WTC11 (cell line): Measurements from ENCODE around the gene ARHGEF37. TPM values are rescaled to one million over a fixed set of nuclear protein-coding genes. Genes with fewer than 3 reads are reported as not detected.

Experiments
- ATAC-seq: fragments of 200-7000 bp; cut with Tn5 transposase; 2 replicates; pipeline ENCODE4 v1.10.0; 2021; ENCODE audit warnings: mild to moderate bottlenecking, moderate library complexity
- CTCF ChIA-PET: fragments of 300-600 bp; sonication (Branson Sonifier 250); formaldehyde crosslinking; loops from one replicate; lab custom pipeline; 2021; ENCODE audit warnings: antibody characterized with exemption; lab: Charles Lee
- POLR2A ChIA-PET: fragments of 350-600 bp; sonication (Branson Sonifier 250); formaldehyde crosslinking; loops from one replicate; lab custom pipeline; 2021; ENCODE audit warnings: antibody characterized with exemption; lab: Charles Lee
- DNase-seq: peaks from one replicate; pipeline ENCODE4 v3.0.0; 2021; ENCODE audit warnings: low spot score
- H3K27ac Mint-ChIP-seq: 2 replicates; pipeline ENCODE4 v1.8.0; 2021; ENCODE audit warnings: mixed read lengths
- H3K27me3 Mint-ChIP-seq: 2 replicates; pipeline ENCODE4 v1.8.0; 2021; ENCODE audit warnings: low read depth, mild to moderate bottlenecking, moderate library complexity, mixed read lengths
- H3K36me3 Mint-ChIP-seq: 2 replicates; pipeline ENCODE4 v1.8.0; 2021; ENCODE audit warnings: mixed read lengths
- H3K4me1 Mint-ChIP-seq: 2 replicates; pipeline ENCODE4 v1.8.0; 2022; ENCODE audit warnings: mixed read lengths
- H3K4me3 Mint-ChIP-seq: 2 replicates; pipeline ENCODE4 v1.8.0; 2021; ENCODE audit warnings: mild to moderate bottlenecking, moderate library complexity, mixed read lengths
- H3K9me3 Mint-ChIP-seq: 2 replicates; pipeline ENCODE4 v1.8.0; 2021; ENCODE audit warnings: mixed read lengths
- AFF4 ChIP-seq: sonication (generic); formaldehyde crosslinking; IDR thresholded peaks from 2 replicates; pipeline ENCODE4 v1.8.1; 2023; ENCODE audit warnings: mild to moderate bottlenecking, missing genetic modification reagents, borderline replicate concordance
- ATF1 ChIP-seq: sonication (generic); formaldehyde crosslinking; IDR thresholded peaks from 2 replicates; pipeline ENCODE4 v1.8.1; 2023; ENCODE audit warnings: mild to moderate bottlenecking, moderate library complexity, missing genetic modification reagents
- ATF6 ChIP-seq: sonication (generic); formaldehyde crosslinking; IDR thresholded peaks from 2 replicates; pipeline ENCODE4 v1.8.1; 2023; ENCODE audit warnings: mild to moderate bottlenecking, missing genetic modification reagents
- CREB1 ChIP-seq: sonication (generic); formaldehyde crosslinking; IDR thresholded peaks from 2 replicates; pipeline ENCODE4 v1.8.0; 2023; ENCODE audit warnings: mild to moderate bottlenecking, missing genetic modification reagents
- ELF4 ChIP-seq: sonication (generic); formaldehyde crosslinking; IDR thresholded peaks from 2 replicates; pipeline ENCODE4 v1.8.1; 2022; ENCODE audit warnings: low read depth, mild to moderate bottlenecking, moderate library complexity, missing genetic modification reagents
- ERG ChIP-seq: fragments of 250-450 bp; sonication (Bioruptor Pico); IDR thresholded peaks from 2 replicates; pipeline ENCODE4 v1.8.0; 2021; ENCODE audit warnings: mild to moderate bottlenecking
- ETV6 ChIP-seq: sonication (generic); formaldehyde crosslinking; IDR thresholded peaks from 2 replicates; pipeline ENCODE4 v1.8.1; 2022; ENCODE audit warnings: mild to moderate bottlenecking, missing genetic modification reagents
- FOXK1 ChIP-seq: sonication (generic); formaldehyde crosslinking; IDR thresholded peaks from 2 replicates; pipeline ENCODE4 v1.8.0; 2022; ENCODE audit warnings: mild to moderate bottlenecking, moderate library complexity, missing genetic modification reagents
- GTF2I ChIP-seq: fragments of 250-450 bp; sonication (Bioruptor Pico); conservative IDR thresholded peaks from 2 replicates; pipeline ENCODE4 v1.4.0; 2021; ENCODE audit warnings: mild to moderate bottlenecking
- JAZF1 ChIP-seq: fragments of 250-450 bp; sonication (Bioruptor Pico); IDR thresholded peaks from 2 replicates; pipeline ENCODE4 v1.9.0; 2021; ENCODE audit warnings: moderate library complexity, mild to moderate bottlenecking, inconsistent platforms
- KAT7 ChIP-seq: sonication (generic); formaldehyde crosslinking; IDR thresholded peaks from 2 replicates; pipeline ENCODE4 v1.8.1; 2023; ENCODE audit warnings: missing genetic modification reagents, mild to moderate bottlenecking, borderline replicate concordance
- NFE2L1 ChIP-seq: sonication (generic); formaldehyde crosslinking; IDR thresholded peaks from 2 replicates; pipeline ENCODE4 v1.8.1; 2023; ENCODE audit warnings: missing genetic modification reagents
- NR1H2 ChIP-seq: sonication (generic); formaldehyde crosslinking; IDR thresholded peaks from 2 replicates; pipeline ENCODE4 v1.9.0; 2021; ENCODE audit warnings: mild to moderate bottlenecking, moderate library complexity, missing genetic modification reagents
- PREB ChIP-seq: sonication (generic); formaldehyde crosslinking; IDR thresholded peaks from 2 replicates; pipeline ENCODE4 v1.8.1; 2022; ENCODE audit warnings: mild to moderate bottlenecking, missing genetic modification reagents, moderate library complexity, borderline replicate concordance
- RELA ChIP-seq: sonication (generic); formaldehyde crosslinking; IDR thresholded peaks from 2 replicates; pipeline ENCODE4 v1.8.1; 2022; ENCODE audit warnings: missing genetic modification reagents, mild to moderate bottlenecking, borderline replicate concordance
- RORB ChIP-seq: fragments of 250-450 bp; sonication (Bioruptor Pico); IDR thresholded peaks from 2 replicates; pipeline ENCODE4 v1.9.0; 2021; ENCODE audit warnings: mild to moderate bottlenecking
- ZNF121 ChIP-seq: sonication (generic); formaldehyde crosslinking; IDR thresholded peaks from 2 replicates; pipeline ENCODE4 v1.8.0; 2023; ENCODE audit warnings: missing genetic modification reagents
- ZNF138 ChIP-seq: sonication (generic); formaldehyde crosslinking; conservative IDR thresholded peaks from 2 replicates; pipeline ENCODE4 v1.8.1; 2022; ENCODE audit warnings: mild to moderate bottlenecking, moderate library complexity, missing genetic modification reagents
- ZNF232 ChIP-seq: sonication (generic); formaldehyde crosslinking; IDR thresholded peaks from 2 replicates; pipeline ENCODE4 v1.8.0; 2022; ENCODE audit warnings: mild to moderate bottlenecking, missing genetic modification reagents
- ZNF317 ChIP-seq: sonication (generic); formaldehyde crosslinking; IDR thresholded peaks from 2 replicates; pipeline ENCODE4 v1.8.1; 2023; ENCODE audit warnings: low read depth, mild to moderate bottlenecking, moderate library complexity, missing genetic modification reagents, borderline replicate concordance
- ZNF425 ChIP-seq: fragments of 250-450 bp; sonication (Bioruptor Pico); conservative IDR thresholded peaks from 2 replicates; pipeline ENCODE4 v1.9.0; 2021; ENCODE audit warnings: mild to moderate bottlenecking
- total RNA-seq: library from RNA; stranded (reverse); gene quantifications from 3 replicates; pipeline ENCODE4 v1.2.3, GENCODE V29; 2021

The ARHGEF37 gene
- total RNA-seq, 1 experiment from 2014 or later: 1.1 TPM

GRCh38 chr5:149682532-149683075 lies 101.3 kb downstream of the ARHGEF37 start:
- no peak for ATAC-seq
- DNase-seq: no peak
- ChIA-PET CTCF (no interaction called here), POLR2A (no interaction called here)
- Mint-ChIP-seq H3K27me3 (peaks cover 2% of the 10 kb centered on the region), H3K27ac (no peak overlapping the region), H3K36me3 (no peaks in the 10 kb centered on the region), H3K4me3 (no peak overlapping the region), H3K9me3 (no peaks in the 10 kb centered on the region), H3K4me1 (no peaks in the 10 kb centered on the region)
- TF ChIP-seq ZNF138: no peak
- no peak for TF ChIP-seq ERG (CRISPR knock-in tag)
- no peak for TF ChIP-seq NR1H2 (CRISPR knock-in tag)
- TF ChIP-seq ELF4: no peak
- TF ChIP-seq KAT7 (CRISPR knock-in tag): no peak
- no peak for TF ChIP-seq FOXK1
- TF ChIP-seq NFE2L1: no peak
- no peak for TF ChIP-seq ZNF317 (CRISPR knock-in tag)
- TF ChIP-seq ZNF121 (CRISPR knock-in tag): no peak
- TF ChIP-seq JAZF1 (CRISPR knock-in tag): no peak
- TF ChIP-seq GTF2I (CRISPR knock-in tag): no peak
- no peak for TF ChIP-seq ATF1
- TF ChIP-seq ATF6 (CRISPR knock-in tag): no peak

- TF ChIP-seq ZNF425 (no peak), PREB (CRISPR knock-in tag) (no peak), ZNF121 (CRISPR knock-in tag) (peak; percentile 64; the same call in 1 of the 2 replicates), RORB (CRISPR knock-in tag) (no peak), ETV6 (CRISPR knock-in tag) (no peak)
- DNase-seq: no peak
- no peak for ATAC-seq
- H3K36me3 Mint-ChIP-seq: no peaks in the 10 kb centered on the region
- CTCF ChIA-PET: interaction anchor here (0.9 kb wide), 1 partner anchor 169 kb away, joined by 3 read pairs; no protein-coding TSS in a partner anchor
- peaks cover 2% of the 10 kb centered on the region for H3K27me3 Mint-ChIP-seq
- H3K9me3 Mint-ChIP-seq: no peaks in the 10 kb centered on the region
- POLR2A ChIA-PET: no interaction called here
- no peak overlapping the region for H3K27ac Mint-ChIP-seq
- H3K4me3 Mint-ChIP-seq: no peak overlapping the region
- H3K4me1 Mint-ChIP-seq: no peaks in the 10 kb centered on the region
Measured at GRCh38 chr5:149683964-149684363, 102.7 kb downstream of the ARHGEF37 start.

GRCh38 chr5:149684371-149684770 lies 103.1 kb downstream of the ARHGEF37 start:
- POLR2A ChIA-PET: no interaction called here
- H3K27ac Mint-ChIP-seq: no peak overlapping the region
- DNase-seq: no peak
- H3K36me3 Mint-ChIP-seq: no peaks in the 10 kb centered on the region
- CTCF ChIA-PET: no interaction called here
- H3K27me3 Mint-ChIP-seq: peaks cover 2% of the 10 kb centered on the region
- ATAC-seq: no peak
- H3K4me1 Mint-ChIP-seq: no peaks in the 10 kb centered on the region
- H3K4me3 Mint-ChIP-seq: no peak overlapping the region
- H3K9me3 Mint-ChIP-seq: no peaks in the 10 kb centered on the region
- TF ChIP-seq ZNF425 (no peak), RELA (CRISPR knock-in tag) (no peak), AFF4 (no peak), CREB1 (CRISPR knock-in tag) (no peak), ZNF232 (CRISPR knock-in tag) (no peak)
